HT-29 (cell line): ENCODE data around the gene ARL4A. TPM values are rescaled to one million over a fixed set of nuclear protein-coding genes. Genes with fewer than 3 reads are reported as not detected.
"Not testable (repeated sequence)": the region's sequence is repeated elsewhere in the genome, so short reads cannot be mapped to it uniquely, and the experiment has no call there.

Source experiments
- DNase-seq: peaks from one replicate; pipeline ENCODE4 v3.0.0-alpha.2; 2015; ENCODE audit warnings: low spot score
- total RNA-seq: library from RNA; depleted of rRNA; stranded (reverse); fragments of >200 nt; shearing (Covaris generic); gene quantifications from 2 replicates; pipeline ENCODE4 v1.2.3, GENCODE V29; 2014

ARL4A gene
- total RNA-seq, 1 experiment from 2014 or later, result 26.8 TPM

DNA sequence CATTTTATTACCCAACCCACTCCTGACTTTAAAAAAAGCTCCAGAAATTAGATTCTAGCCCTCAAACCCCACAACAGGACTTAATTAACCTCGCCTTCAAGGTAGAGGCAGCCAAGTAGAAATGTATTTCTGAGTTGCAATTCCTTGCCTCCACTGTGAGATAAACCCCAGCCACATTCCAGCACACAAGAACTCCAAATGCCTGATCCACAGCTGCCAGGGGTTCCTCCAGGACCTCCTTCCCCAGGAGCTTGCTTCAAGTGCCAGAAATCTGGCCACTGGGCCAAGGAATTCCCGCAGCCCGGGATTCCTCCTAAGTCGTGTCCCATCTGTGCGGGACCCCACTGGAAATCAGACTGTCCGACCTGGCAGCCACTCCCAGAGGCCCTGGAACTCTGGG is 25.9 kb upstream of the ARL4A start:
- DNase-seq, result no peak

DNA sequence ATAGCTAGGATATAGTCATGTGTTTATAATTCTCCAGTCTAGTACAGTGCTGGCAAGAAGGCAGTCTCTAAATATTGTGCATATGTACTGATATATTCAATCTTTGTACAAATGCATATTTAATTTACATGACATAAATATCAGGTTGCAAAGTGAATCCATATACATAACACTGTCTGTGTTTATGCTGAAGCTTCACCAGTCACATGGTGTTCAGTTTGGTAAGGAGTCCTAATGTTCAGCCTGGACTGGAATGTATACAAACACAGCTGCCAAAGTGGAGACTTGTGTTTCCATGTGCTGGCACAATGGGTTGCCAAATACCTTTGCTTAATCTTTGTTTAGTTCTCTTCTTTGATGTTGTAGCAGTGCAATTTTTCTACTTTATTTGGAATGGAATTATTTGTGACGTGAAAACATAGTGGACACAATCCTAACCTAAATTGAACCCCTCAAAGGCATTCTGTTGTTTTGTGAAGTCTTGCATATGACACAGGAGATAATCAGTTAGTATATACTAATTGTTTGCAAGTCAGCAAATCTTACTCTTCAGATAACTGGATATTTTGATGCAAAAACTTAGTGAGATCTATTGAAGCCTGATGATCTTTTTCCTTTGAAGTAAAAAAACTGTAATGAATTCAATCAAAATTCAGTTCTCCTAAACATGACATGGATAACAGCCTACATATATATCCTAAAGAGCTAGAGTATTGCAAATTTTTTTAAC is 17.3 kb upstream of the ARL4A start:
- DNase-seq, result no peak

DNA sequence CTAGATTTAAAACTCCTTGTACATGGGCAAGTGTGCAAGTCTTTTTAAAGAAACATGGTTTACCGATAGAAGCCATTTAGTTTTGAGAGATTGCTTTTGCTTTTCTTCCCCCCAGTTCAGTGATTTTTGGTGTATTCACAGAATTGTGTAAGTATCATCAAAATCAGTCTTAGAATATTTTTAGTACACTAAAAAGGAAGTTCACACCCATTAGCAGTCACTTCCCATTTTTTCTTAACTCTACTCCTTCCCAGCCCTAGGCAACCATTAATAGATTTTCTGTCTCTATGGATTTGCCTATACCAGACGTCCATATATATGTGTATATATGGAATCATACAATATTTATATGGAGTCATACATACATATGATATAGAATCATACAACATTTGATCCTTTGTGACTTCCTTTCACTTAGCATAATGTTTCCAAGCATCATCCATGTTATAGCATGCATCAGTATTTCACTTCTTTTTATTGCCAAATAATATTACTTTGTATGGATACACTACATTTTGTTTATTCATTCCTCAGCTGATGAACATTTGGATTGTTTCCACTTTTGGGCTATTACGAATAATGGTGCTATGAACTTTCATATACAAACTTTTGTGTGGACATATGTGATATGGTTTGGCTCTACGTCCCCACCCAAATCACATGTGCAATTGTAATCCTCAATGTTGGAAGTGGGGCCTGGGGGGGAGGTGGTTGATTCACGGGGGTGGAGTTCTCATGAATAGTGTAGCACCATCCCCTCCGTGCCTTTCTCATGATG is 16.5 kb upstream of the ARL4A start:
- DNase-seq, result no peak

DNA sequence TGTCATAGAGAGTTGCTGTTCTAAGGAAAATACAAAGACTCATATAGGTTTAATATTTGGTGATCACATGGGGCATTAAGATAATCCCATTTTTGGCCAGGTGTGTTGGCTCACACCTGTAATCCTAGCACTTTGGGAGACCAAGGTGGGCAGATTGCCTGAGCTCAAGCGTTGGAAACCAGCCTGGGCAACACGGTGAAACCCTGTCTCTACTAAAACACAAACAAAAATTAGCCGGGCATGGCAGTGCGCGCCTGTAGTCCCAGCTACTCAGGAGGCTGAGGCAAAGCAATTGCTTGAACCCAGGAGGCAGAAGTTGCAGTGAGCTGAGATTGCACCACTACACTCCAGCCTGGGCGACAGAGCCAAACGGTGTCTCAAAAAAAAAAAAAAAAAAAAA is 14.0 kb upstream of the ARL4A start:
- not testable (repeated sequence) for DNase-seq

DNA sequence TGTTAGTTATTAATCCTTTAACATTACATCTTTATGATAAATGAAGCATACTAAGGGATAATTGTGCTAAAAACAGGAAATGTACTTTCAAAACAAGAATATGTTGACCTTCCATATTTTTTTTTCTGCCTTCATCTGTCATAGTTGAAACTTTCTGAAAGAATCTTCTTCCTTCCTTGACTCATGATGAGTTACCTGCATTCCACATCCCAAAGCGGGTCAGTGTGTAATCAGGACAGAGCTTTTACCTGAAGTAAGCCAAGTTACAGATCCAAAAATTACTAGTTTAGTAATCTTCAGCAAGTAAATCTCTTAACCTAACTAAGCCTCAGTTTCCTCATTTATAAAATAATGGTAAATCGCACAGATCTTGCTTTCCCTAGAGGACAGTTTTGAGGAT is 13.4 kb upstream of the ARL4A start:
- DNase-seq, result no peak

DNA sequence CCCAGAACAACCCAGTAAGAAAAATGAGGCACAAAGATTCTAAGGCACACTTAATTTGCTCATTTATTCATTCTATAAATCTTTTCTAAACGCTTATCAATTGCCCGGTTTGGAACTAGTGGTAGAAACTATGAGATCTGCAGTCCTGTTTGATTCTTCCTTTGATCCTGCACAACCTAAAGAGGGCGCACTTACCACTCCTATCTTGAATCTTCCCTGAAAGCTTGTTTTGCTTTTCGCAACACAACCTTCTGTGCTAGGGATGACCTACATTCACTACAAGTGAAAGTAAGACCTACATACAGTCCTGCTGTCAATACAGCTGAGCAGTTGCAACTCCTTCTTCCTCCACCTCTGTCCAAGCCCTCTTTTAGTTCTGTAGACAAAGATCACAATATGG is 12.6 kb upstream of the ARL4A start:
- peak; percentile 69 for DNase-seq

DNA sequence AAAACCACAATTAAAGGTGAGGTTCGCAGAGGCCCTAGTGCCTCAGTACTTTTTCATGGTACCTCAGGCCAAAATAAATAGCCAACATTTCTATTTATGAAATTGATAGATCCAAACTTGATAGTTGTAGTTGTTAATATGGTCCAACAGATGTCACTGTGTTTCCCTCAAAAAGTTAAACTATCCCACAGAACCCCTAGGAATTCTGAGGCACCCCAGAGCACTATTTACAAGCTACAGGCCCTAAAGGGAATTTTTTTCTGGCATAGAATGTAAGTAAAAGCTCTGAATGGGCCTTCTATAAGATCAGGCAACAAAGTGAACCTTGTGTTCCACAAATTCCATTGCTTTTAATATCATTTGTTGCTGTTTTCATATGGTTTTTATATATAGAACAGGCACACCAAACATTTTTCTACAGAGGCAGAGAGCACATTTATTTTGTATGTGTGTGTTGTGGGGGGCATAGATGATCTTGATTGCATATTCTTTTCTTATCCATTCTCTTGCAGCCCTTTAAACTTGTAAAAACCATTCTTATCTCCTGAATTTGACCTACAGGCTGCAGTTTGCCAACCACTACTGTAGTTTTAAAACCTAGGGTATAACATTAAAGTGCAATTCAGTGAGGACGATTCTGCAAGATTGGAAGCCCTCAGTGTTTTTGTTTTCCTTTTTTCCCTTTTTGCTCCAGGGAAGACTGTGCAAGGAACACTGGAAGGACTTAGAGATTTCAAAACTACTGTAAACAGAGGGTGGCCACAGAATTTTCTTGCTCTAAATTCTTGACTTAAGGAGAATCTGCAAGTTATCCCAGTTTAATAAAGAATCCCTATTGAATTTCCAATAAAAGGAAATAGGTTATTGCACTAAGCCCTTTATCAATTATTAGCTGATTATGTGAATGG is 3.5 kb upstream of the ARL4A start:
- peak; percentile 58 for DNase-seq

DNA sequence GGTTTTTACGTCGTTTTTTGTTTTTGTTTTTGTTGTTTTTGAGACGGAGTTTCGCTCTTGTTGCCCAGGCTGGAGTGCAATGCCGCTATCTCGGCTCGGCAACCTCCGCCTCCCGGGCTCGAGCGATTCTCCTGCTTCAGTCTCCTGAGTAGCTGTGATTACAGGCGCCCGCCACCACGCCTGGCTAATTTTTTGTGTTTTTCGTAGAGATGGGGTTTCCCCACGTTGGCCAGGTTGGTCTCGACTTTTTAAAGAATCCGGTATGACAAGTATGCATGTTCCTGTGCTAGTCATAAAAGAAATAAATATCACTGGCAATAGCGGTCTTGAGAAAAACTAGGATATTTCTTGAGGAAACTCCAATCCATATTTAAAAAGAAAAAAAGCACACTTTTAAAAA is 2.7 kb upstream of the ARL4A start:
- DNase-seq, result no peak

DNA sequence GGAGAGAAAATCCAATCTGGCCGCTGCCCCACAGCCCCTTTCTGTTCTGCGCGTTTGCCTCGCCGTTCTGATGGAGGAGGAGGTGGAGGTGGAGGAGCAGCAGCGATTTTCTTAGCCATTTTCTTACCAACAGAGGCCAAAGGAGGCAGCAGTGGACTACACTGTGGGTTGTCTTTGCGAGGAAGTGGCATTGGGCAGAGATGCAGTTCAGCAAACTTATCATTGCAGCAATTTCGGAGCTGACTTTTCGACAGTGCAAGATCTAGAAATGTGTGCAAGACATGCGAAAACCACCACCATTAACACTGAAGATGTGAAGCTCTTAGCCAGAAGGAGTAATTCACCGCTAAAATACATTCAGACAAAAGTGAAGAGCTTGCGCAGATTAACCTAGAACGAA is 1.9 kb upstream of the ARL4A start:
- peak; percentile 79 for DNase-seq

DNA sequence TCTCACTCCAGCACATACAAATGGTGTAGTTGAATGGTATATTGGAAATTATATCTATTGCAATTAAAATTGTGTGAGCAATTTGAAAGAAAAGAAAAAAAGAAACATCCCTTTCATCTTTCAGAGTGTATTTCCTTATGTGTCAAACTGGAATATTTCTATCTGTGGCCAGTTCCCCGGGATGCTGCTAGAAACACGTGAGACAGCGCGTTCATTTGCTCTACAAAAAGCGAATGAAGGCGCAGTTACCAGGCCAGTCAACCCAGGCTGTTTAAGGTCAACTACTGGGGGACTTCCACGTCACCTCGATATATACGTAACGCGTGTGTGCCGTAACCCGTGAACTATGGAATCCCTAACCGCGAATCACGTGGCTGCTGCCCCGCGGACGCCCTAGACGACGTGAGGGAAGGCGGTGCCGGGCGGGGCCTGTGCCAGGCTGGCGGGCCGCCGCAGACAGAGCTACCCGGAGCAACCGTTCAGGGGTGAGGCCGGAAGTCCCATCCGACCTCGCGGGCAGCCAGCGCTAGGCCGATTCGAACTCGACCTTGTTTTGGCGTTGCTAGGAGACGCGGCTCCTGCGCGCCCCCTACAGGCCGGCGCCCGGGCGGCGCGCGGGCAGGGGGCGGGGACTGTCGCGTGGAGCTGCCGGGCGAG is 1.1 kb upstream of the ARL4A start:
- DNase-seq, result peak; percentile 97

DNA sequence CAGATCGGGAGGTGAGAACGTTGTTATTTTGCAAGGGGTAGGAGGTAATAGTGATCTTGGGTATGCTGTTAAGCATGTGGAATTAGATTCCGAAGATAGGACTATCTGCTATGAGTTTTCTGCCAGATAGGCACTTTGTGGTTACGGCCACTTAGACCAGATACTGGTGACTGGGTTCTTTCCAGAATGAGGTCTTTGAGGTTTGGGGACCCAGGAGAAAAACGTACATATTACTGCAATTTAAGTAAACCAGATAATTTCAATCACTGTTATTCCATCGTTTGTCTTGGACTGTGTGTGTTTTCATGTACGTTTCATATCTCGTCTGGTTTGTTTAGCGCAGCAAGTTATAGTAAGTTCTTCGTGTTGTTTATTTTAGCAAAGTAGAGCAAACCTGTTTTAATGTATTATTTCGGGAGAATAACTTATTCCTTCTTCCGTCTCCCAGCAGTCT is 312 bp downstream of the ARL4A start:
- no peak for DNase-seq

DNA sequence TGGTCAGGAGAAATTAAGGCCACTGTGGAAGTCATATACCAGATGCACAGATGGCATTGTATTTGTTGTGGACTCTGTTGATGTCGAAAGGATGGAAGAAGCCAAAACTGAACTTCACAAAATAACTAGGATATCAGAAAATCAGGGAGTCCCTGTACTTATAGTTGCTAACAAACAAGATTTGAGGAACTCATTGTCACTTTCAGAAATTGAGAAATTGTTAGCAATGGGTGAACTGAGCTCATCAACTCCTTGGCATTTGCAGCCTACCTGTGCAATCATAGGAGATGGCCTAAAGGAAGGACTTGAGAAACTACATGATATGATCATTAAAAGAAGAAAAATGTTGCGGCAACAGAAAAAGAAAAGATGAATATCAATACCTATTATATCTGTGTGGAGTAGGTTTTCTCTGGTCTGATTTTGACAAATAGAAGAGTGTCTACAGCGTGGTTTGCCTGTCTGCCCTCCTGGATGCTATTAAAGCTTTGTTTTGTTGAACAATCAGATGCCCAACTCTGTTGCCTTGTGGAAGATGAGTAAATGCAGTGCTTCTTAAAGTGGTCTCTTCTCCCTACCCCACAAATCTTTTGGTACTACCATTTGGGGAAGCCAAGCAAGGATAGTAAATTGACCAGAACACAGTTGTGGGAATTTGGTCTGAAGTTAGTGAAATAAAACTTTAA is 1.2 kb downstream of the ARL4A start:
- DNase-seq, result not testable (repeated sequence)

DNA sequence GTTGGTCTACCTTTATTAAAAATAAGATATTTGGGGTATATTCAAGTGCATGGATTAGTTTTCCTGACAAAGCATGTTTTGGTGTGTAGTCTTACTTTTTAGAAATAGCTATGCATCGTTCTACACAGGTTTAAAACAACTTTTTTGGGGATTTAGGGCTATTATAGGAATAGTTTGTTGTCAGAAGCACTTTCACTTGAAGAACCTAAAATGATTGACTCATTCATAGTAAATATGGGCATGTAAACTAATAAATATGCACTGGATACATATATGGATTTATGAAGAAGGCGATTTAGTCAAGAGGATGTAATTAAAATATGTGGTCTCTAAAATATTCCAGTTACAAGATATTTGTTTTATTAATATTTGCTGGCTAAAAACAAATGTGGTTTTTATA is 2.0 kb downstream of the ARL4A start:
- no peak for DNase-seq

DNA sequence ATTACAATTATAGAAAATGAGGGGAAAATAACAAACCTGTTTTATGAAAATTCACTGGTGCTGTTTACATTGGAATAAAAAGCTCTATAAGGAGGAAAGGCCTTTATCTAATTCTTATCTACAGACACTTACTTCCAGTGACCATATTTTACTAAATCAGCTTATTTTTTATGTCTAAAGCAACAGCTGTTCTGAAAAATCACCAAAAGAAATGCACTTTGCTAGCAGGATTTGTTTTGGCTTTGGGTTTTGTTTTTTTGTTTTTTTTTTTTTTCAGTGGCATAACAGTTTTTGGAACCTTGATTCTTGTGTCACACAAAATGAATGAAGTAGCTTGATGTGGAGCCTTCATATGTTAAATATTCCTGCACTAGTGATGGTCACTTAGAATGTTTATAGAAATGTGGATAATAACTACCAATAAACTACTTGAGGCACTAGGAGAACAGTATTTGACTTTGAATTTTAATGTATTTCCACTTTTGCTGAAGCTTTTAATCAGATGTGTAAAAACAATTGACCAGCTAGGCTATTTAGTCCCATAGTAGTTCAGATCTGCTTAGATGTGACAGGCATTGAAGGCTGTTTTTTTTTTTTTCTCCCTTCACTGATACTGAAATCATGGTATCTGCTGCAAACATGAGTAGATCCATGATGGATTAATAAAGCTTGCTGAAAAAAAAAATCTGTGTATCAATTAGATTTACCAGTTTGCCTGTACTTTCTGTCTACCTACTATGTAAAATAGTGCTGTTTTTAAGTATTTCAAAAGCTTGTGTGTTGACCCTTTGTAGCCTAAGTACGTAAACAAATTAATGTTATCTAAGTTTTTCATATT is 2.8 kb downstream of the ARL4A start:
- no peak for DNase-seq

DNA sequence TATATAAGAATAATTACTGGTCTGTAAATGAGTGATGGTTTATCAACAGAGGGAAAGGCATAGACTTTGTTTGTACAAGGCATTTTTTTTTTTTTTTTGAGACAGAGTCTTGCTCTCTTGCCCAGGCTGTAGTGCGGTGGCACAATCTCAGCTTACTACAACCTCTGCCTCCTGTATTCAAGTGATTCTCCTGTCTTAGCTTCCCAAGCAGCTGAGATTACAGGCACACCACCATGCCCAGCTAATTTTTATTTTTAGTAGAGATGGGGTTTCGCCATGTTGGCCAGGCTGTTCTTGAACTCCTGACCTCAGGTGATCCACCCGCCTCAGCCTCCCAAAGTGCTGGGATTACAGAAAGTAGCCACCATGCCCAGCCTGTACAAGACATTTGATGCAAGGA is 4.0 kb downstream of the ARL4A start:
- DNase-seq, result not testable (repeated sequence)

DNA sequence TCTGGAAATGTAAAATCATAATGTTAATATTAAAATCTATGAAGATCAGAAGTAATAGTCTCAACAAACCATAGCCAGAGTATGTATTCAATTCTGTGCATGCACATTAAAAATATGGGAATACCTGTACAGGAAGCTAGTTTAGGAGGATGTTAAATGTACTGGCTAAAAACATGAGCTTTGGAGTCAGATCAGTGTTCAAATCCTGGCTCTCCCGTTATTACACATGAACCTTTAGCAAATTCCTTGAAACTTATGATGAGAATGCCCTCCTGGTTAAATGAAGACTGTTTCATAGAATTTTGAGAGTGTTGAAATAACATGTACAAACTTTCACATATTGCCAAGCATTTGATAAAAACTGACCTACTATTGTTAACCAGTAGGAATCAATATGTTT is 4.6 kb downstream of the ARL4A start:
- DNase-seq, result no peak

DNA sequence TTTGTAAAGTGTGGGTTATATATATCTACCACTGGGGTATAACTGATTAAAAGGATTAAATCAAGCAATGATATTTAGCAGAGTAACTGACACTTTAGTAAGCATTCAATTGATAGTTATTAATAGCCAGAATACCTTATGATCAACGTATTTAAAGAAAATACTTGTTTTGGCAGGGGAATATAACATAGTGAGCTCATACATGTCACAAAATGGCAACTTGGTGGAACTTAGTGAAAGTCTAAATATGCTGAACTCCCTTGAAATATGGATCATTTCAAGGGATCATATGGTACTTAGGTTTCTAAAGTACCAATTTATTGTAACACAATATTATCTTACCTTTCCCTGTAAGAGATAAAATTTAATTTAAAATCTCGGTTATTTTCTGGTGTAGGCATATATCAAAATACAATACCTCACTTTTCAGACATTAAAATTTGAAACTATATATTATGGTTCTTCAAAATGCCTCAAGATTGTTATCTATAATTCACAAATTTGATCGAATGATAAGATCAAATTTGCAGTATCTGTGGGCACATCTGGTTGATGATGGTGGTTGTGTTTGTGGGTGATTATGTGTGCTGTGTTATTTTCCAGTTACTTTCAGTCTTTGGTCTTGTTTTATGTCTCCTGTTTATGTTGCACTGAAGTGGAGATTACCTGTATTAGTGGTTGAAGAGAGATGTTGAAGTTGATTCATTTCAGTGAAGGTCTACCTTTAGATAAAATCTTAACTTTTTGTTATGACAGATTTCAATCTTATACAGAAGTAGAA is 5.2 kb downstream of the ARL4A start:
- DNase-seq, result no peak

DNA sequence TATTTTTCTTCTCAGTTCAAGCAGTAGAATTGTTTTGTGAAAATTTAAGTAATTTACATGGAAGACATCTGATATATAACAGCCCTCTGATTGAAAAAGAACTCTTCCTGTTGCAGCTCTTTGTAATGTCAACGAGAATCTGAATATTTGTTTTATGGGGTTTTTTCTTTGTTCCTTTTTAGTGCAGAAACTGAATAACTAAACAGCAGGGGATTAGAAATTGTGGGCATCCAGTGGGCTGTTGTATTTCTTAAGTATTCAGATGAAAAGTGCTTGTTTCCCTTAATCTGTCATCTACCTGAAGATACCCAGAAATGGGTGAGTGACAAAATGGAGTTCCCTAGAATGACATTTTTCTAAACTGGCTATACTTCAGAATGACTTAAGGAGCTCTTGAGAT is 7.4 kb downstream of the ARL4A start:
- DNase-seq, result no peak

DNA sequence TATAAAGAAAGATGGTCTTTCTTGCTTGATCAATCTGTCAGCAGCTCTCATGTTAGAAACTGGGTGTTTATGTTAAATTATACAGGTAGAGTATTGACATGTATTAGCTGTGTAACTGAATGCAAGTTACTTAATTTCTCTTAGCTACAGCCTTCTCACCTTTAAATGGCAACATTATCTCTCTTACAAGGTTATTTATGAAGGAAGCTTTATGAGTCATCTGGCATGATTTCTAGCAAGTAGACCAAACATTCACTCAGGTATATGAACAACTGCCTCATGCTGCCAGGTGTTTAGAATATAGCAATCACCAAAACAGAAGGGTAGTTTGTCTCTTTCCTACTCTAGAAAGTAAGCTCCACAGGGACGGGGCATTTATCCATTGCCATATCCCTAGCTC is 8.5 kb downstream of the ARL4A start:
- no peak for DNase-seq
